Activated naive CD4-positive, alpha-beta T cell treated with anti-CD3 and anti-CD28 coated beads for 36 hours (primary cell): ENCODE results near the gene KDM6A. TPM values are rescaled to one million over a fixed set of nuclear protein-coding genes. Genes with fewer than 3 reads are reported as not detected.
A peak's percentile ranks its signal among the peaks of the same experiment; 100 is the strongest.

ENCODE experiments used
- CTCF ChIA-PET: fragments of 350-600 bp; sonication (Branson Sonifier 250); formaldehyde crosslinking; loops from one replicate; lab custom pipeline; 2021; ENCODE audit warnings: antibody characterized with exemption; lab: Charles Lee
- DNase-seq: peaks from one replicate; pipeline ENCODE4 v3.0.0-alpha.2; 2020
- H3K27ac Mint-ChIP-seq: one replicate; pipeline ENCODE4 v1.8.0; 2021; ENCODE audit warnings: mild to moderate bottlenecking, mixed read lengths
- H3K27me3 Mint-ChIP-seq: one replicate; pipeline ENCODE4 v1.8.0; 2021; ENCODE audit warnings: low read depth, mixed read lengths
- H3K36me3 Mint-ChIP-seq: one replicate; pipeline ENCODE4 v1.8.0; 2021; ENCODE audit warnings: low read depth, mixed read lengths
- H3K4me1 Mint-ChIP-seq: one replicate; pipeline ENCODE4 v1.8.0; 2021; ENCODE audit warnings: low read depth, mixed read lengths
- H3K4me3 Mint-ChIP-seq: one replicate; pipeline ENCODE4 v1.8.0; 2021; ENCODE audit warnings: mild to moderate bottlenecking, moderate library complexity, mixed read lengths
- H3K9me3 Mint-ChIP-seq: one replicate; pipeline ENCODE4 v1.8.0; 2021; ENCODE audit warnings: mixed read lengths
- intact Hi-C: fragments of 100-400 bp; cut with micrococcal nuclease; formaldehyde crosslinking; loops from one replicate; pipeline ENCODE4 v1.15.1; 2023
- total RNA-seq, 2 experiments: library from RNA; stranded (reverse); gene quantifications; one replicate each; pipeline ENCODE4 v1.2.3, GENCODE V29; 2021

The KDM6A gene
- total RNA-seq, 2 experiments from 2014 or later = 21.5 to 22.5 TPM

- H3K27me3 Mint-ChIP-seq = no peaks in the 10 kb centered on the region
- intact Hi-C loops = no loop called here
- H3K36me3 Mint-ChIP-seq = no peaks in the 10 kb centered on the region
- H3K4me1 Mint-ChIP-seq = peaks cover 44% of the 10 kb centered on the region
- H3K4me3 Mint-ChIP-seq = no peak overlapping the region
- DNase-seq = no peak
- no peaks in the 10 kb centered on the region for H3K9me3 Mint-ChIP-seq
- no peak overlapping the region for H3K27ac Mint-ChIP-seq
- CTCF ChIA-PET = interaction anchor here (1.0 kb wide), 1 partner anchor 8 kb away, joined by 3 read pairs; no protein-coding TSS in a partner anchor
Observed at GRCh38 chrX:44953734-44954502, 80.9 kb downstream of the KDM6A start.

GRCh38 chrX:44954562-44954961 lies 81.6 kb downstream of the KDM6A start:
- intact Hi-C loops = no loop called here
- H3K36me3 Mint-ChIP-seq = no peaks in the 10 kb centered on the region
- H3K27ac Mint-ChIP-seq = peak overlapping the region; percentile 59
- H3K27me3 Mint-ChIP-seq = no peaks in the 10 kb centered on the region
- H3K4me1 Mint-ChIP-seq = peaks cover 45% of the 10 kb centered on the region
- DNase-seq = no peak
- H3K4me3 Mint-ChIP-seq = no peak overlapping the region
- CTCF ChIA-PET = interaction anchor here (1.0 kb wide), 1 partner anchor 9 kb away, joined by 3 read pairs; no protein-coding TSS in a partner anchor
- no peaks in the 10 kb centered on the region for H3K9me3 Mint-ChIP-seq

- Mint-ChIP-seq H3K27me3 (no peaks in the 10 kb centered on the region), H3K9me3 (no peaks in the 10 kb centered on the region), H3K4me1 (peaks cover 52% of the 10 kb centered on the region), H3K36me3 (peaks cover 2% of the 10 kb centered on the region), H3K4me3 (no peak overlapping the region), H3K27ac (no peak overlapping the region)
- intact Hi-C loops = no loop called here
- CTCF ChIA-PET = no interaction called here
- no peak for DNase-seq
Observed at GRCh38 chrX:44957848-44958247, 84.9 kb downstream of the KDM6A start.

- Mint-ChIP-seq H3K4me1 (peaks cover 52% of the 10 kb centered on the region), H3K9me3 (no peaks in the 10 kb centered on the region), H3K27ac (no peak overlapping the region), H3K36me3 (peaks cover 6% of the 10 kb centered on the region), H3K4me3 (no peak overlapping the region), H3K27me3 (no peaks in the 10 kb centered on the region)
- intact Hi-C loops = no loop called here
- CTCF ChIA-PET = no interaction called here
- no peak for DNase-seq
Observed at GRCh38 chrX:44958480-44958879, 85.5 kb downstream of the KDM6A start.

- DNase-seq = no peak
- Mint-ChIP-seq H3K36me3 (peaks cover 12% of the 10 kb centered on the region), H3K27me3 (no peaks in the 10 kb centered on the region), H3K4me3 (no peak overlapping the region), H3K9me3 (no peaks in the 10 kb centered on the region), H3K4me1 (peaks cover 49% of the 10 kb centered on the region), H3K27ac (no peak overlapping the region)
- intact Hi-C loops = no loop called here
- CTCF ChIA-PET = interaction anchor here (0.6 kb wide), 1 partner anchor 252 kb away, joined by 4 read pairs; no protein-coding TSS in a partner anchor
Observed at GRCh38 chrX:44961817-44962607, 89.0 kb downstream of the KDM6A start.

- CTCF ChIA-PET = no interaction called here
- intact Hi-C loops = no loop called here
- Mint-ChIP-seq H3K36me3 (peaks cover 14% of the 10 kb centered on the region), H3K27me3 (no peaks in the 10 kb centered on the region), H3K4me1 (peaks cover 54% of the 10 kb centered on the region), H3K9me3 (no peaks in the 10 kb centered on the region), H3K27ac (no peak overlapping the region), H3K4me3 (no peak overlapping the region)
- no peak for DNase-seq
Observed at GRCh38 chrX:44962944-44963343, 90.0 kb downstream of the KDM6A start.

- peaks cover 21% of the 10 kb centered on the region for H3K36me3 Mint-ChIP-seq
- H3K4me1 Mint-ChIP-seq = peaks cover 29% of the 10 kb centered on the region
- intact Hi-C loops = no loop called here
- no peaks in the 10 kb centered on the region for H3K27me3 Mint-ChIP-seq
- no peak for DNase-seq
- no peak overlapping the region for H3K27ac Mint-ChIP-seq
- no peak overlapping the region for H3K4me3 Mint-ChIP-seq
- H3K9me3 Mint-ChIP-seq = peaks cover 3% of the 10 kb centered on the region
- CTCF ChIA-PET = no interaction called here
Observed at GRCh38 chrX:44967221-44967620, 94.2 kb downstream of the KDM6A start.

GRCh38 chrX:44970709-44971108 lies 97.7 kb downstream of the KDM6A start:
- peaks cover 28% of the 10 kb centered on the region for H3K36me3 Mint-ChIP-seq
- CTCF ChIA-PET = no interaction called here
- H3K27ac Mint-ChIP-seq = no peak overlapping the region
- DNase-seq = no peak
- H3K9me3 Mint-ChIP-seq = peaks cover 13% of the 10 kb centered on the region
- intact Hi-C loops = no loop called here
- H3K4me3 Mint-ChIP-seq = no peak overlapping the region
- H3K27me3 Mint-ChIP-seq = no peaks in the 10 kb centered on the region
- peaks cover 25% of the 10 kb centered on the region for H3K4me1 Mint-ChIP-seq

- Mint-ChIP-seq H3K4me3 (no peak overlapping the region), H3K36me3 (peaks cover 28% of the 10 kb centered on the region), H3K4me1 (peaks cover 21% of the 10 kb centered on the region), H3K27me3 (no peaks in the 10 kb centered on the region), H3K9me3 (peaks cover 15% of the 10 kb centered on the region), H3K27ac (no peak overlapping the region)
- CTCF ChIA-PET = no interaction called here
- intact Hi-C loops = no loop called here
- DNase-seq = no peak
Observed at GRCh38 chrX:44971674-44972073, 98.7 kb downstream of the KDM6A start.

- intact Hi-C loops = no loop called here
- Mint-ChIP-seq H3K4me1 (peaks cover 20% of the 10 kb centered on the region), H3K36me3 (peaks cover 29% of the 10 kb centered on the region), H3K4me3 (no peak overlapping the region), H3K27me3 (no peaks in the 10 kb centered on the region), H3K27ac (no peak overlapping the region), H3K9me3 (peaks cover 15% of the 10 kb centered on the region)
- CTCF ChIA-PET = no interaction called here
- no peak for DNase-seq
Observed at GRCh38 chrX:44972132-44972531, 99.1 kb downstream of the KDM6A start.

GRCh38 chrX:44973420-44973932 lies 100.5 kb downstream of the KDM6A start:
- peaks cover 14% of the 10 kb centered on the region for H3K4me1 Mint-ChIP-seq

GRCh38 chrX:44974451-44974850 lies 101.5 kb downstream of the KDM6A start:
- Mint-ChIP-seq H3K4me3 (no peak overlapping the region), H3K36me3 (peaks cover 35% of the 10 kb centered on the region), H3K4me1 (peaks cover 18% of the 10 kb centered on the region), H3K9me3 (peaks cover 15% of the 10 kb centered on the region), H3K27me3 (no peaks in the 10 kb centered on the region), H3K27ac (no peak overlapping the region)
- CTCF ChIA-PET = no interaction called here
- intact Hi-C loops = no loop called here
- DNase-seq = no peak

More at GRCh38 chrX:44973420-44973932, 100.5 kb downstream of the KDM6A start:
- DNase-seq = no peak
- CTCF ChIA-PET = no interaction called here
- Mint-ChIP-seq H3K36me3 (peaks cover 30% of the 10 kb centered on the region), H3K27me3 (no peaks in the 10 kb centered on the region), H3K9me3 (peaks cover 15% of the 10 kb centered on the region), H3K27ac (no peak overlapping the region), H3K4me3 (no peak overlapping the region)
- intact Hi-C loops = no loop called here
